Epithelial cell of esophagus (primary cell): ENCODE results near the gene DUT.

Experiments used
- DNase-seq: peaks from one replicate; pipeline ENCODE4 v3.0.0; 2010; ENCODE audit warnings: low read depth
- H3K4me3 ChIP-seq: 2 replicates; pipeline ENCODE4 v1.5.1; 2011; ENCODE audit warnings: mild to moderate bottlenecking, low read length, control low read depth
- CTCF ChIP-seq: IDR thresholded peaks from 2 replicates; pipeline ENCODE4 v1.5.1; 2011; ENCODE audit warnings: low read depth, mild to moderate bottlenecking, low read length, control low read depth, inconsistent platforms; ENCODE audit not compliant: insufficient read depth; ENCODE audit errors: missing control alignments

Gene DUT

GRCh38 chr15:48354694-48355303 is 23.6 kb downstream of the DUT start:
- TF ChIP-seq CTCF: no peak
- H3K4me3 ChIP-seq: no peak overlapping the region
- DNase-seq: no peak

- no peak for TF ChIP-seq CTCF
- H3K4me3 ChIP-seq: no peak overlapping the region
- peak; percentile 9 for DNase-seq
Observed at GRCh38 chr15:48355377-48355776, 24.1 kb downstream of the DUT start.

GRCh38 chr15:48358229-48359152 is 27.3 kb downstream of the DUT start:
- H3K4me3 ChIP-seq: no peak overlapping the region
- peak; percentile 53 for TF ChIP-seq CTCF
- peak; percentile 43 for DNase-seq

- peak; percentile 31 for DNase-seq
- no peak for TF ChIP-seq CTCF
- H3K4me3 ChIP-seq: no peak overlapping the region
Observed at GRCh38 chr15:48360841-48361240, 29.6 kb downstream of the DUT start.

DNA sequence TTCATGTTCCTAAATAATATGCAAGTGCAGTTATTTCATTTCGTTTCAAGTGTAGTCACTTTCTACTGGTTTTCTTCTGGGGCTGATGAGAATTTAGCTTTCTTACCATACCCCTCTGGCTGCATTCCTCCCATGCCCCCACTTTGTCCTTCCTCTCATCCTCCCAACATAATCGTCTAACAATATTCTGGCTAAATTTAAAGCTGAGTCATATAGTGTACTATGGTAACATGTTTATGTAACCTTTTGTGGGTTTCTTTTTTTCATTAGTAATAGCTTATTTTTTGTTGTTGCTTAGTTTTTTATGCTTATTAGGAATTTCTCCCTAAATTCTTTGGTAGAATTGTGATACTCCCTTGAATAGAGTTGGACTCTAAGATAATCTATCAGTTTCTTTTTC is 30.5 kb downstream of the DUT start:
- TF ChIP-seq CTCF: no peak
- no peak overlapping the region for H3K4me3 ChIP-seq
- no peak for DNase-seq

- H3K4me3 ChIP-seq: no peak overlapping the region
- no peak for DNase-seq
Observed at GRCh38 chr15:48363474-48363873, 32.2 kb downstream of the DUT start.

More at GRCh38 chr15:48363474-48363873, 32.2 kb downstream of the DUT start:
- no peak for TF ChIP-seq CTCF
